Neural progenitor cell (in vitro differentiated cells): ENCODE measurements around the gene TADA2B. TPM values are rescaled to one million over a fixed set of nuclear protein-coding genes. Genes with fewer than 3 reads are reported as not detected.
A peak's percentile ranks its signal among the peaks of the same experiment; 100 is the strongest.

Experiments used
- DNase-seq: peaks from one replicate; pipeline ENCODE4 v3.0.0-alpha.2; 2016; ENCODE audit warnings: low spot score
- H2AFZ ChIP-seq: fragments of 200-600 bp; sonication (generic); replicated peaks from 2 replicates; pipeline ENCODE4 v1.6.1; 2016; ENCODE audit warnings: antibody characterized with exemption
- H3F3A ChIP-seq: fragments of 200-600 bp; sonication (generic); 2 replicates; pipeline ENCODE4 v1.6.1; 2016; ENCODE audit warnings: antibody characterized with exemption, low read depth
- H3K27ac ChIP-seq: fragments of 200-600 bp; sonication (generic); 2 replicates; pipeline ENCODE4 v1.5.1; 2016; ENCODE audit warnings: mild to moderate bottlenecking
- H3K27me3 ChIP-seq: fragments of 200-600 bp; sonication (generic); 2 replicates; pipeline ENCODE4 v1.6.1; 2016; ENCODE audit warnings: mild to moderate bottlenecking, moderate library complexity
- H3K36me3 ChIP-seq: fragments of 200-600 bp; sonication (generic); 2 replicates; pipeline ENCODE4 v1.5.1; 2016
- H3K4me1 ChIP-seq: fragments of 200-600 bp; sonication (generic); 2 replicates; pipeline ENCODE4 v1.6.1; 2016; ENCODE audit warnings: mixed run types
- H3K4me2 ChIP-seq: fragments of 200-600 bp; sonication (generic); 2 replicates; pipeline ENCODE4 v1.6.1; 2016
- H3K4me3 ChIP-seq: fragments of 200-600 bp; sonication (generic); 2 replicates; pipeline ENCODE4 v1.5.1; 2016
- H3K79me2 ChIP-seq: fragments of 200-600 bp; sonication (generic); 2 replicates; pipeline ENCODE4 v1.6.1; 2016; ENCODE audit warnings: low read depth
- H3K9ac ChIP-seq: fragments of 200-600 bp; sonication (generic); 2 replicates; pipeline ENCODE4 v1.6.1; 2016
- H3K9me3 ChIP-seq: fragments of 200-600 bp; sonication (generic); 2 replicates; pipeline ENCODE4 v1.5.1; 2016; ENCODE audit warnings: low read depth
- H4K20me1 ChIP-seq: fragments of 200-600 bp; sonication (generic); 2 replicates; pipeline ENCODE4 v1.6.1; 2016; ENCODE audit warnings: low read depth
- H3K27ac Mint-ChIP-seq: 3 replicates; pipeline ENCODE4 v1.8.0; 2021; ENCODE audit warnings: mixed read lengths
- H3K27me3 Mint-ChIP-seq: 2 replicates; pipeline ENCODE4 v1.8.0; 2022; ENCODE audit warnings: low read depth, mild to moderate bottlenecking, inconsistent platforms, moderate library complexity, mixed read lengths; ENCODE audit not compliant: insufficient read depth
- H3K36me3 Mint-ChIP-seq: 3 replicates; pipeline ENCODE4 v1.8.0; 2021; ENCODE audit warnings: mixed read lengths
- H3K4me1 Mint-ChIP-seq: 3 replicates; pipeline ENCODE4 v1.8.0; 2021; ENCODE audit warnings: mixed read lengths
- H3K4me3 Mint-ChIP-seq: 3 replicates; pipeline ENCODE4 v1.8.0; 2021; ENCODE audit warnings: mild to moderate bottlenecking, moderate library complexity, mixed read lengths
- H3K9me3 Mint-ChIP-seq: 3 replicates; pipeline ENCODE4 v1.8.0; 2020; ENCODE audit warnings: mixed read lengths
- EZH2 ChIP-seq: fragments of 200-600 bp; sonication (generic); IDR thresholded peaks from 2 replicates; pipeline ENCODE4 v1.6.1; 2017; ENCODE audit warnings: antibody characterized with exemption, mild to moderate bottlenecking, moderate library complexity
- EZH2phosphoT487 ChIP-seq: fragments of 200-600 bp; sonication (generic); IDR thresholded peaks from 2 replicates; pipeline ENCODE4 v1.6.1; 2017; ENCODE audit warnings: antibody characterized with exemption
- total RNA-seq: library from RNA; depleted of rRNA; stranded (reverse); fragments of >200 nt; gene quantifications from 2 replicates; pipeline ENCODE4 v1.2.3, GENCODE V29; 2015; ENCODE audit warnings: low replicate concordance
- TF ChIP-seq, protein P1 (sequence below): fragments of 200-600 bp; sonication (generic); IDR thresholded peaks from 2 replicates; pipeline ENCODE4 v1.5.1; 2017; ENCODE audit warnings: antibody characterized with exemption, mild to moderate bottlenecking

The TADA2B gene
- total RNA-seq, 1 donor from 2014 or later, result 12.6 TPM

DNA sequence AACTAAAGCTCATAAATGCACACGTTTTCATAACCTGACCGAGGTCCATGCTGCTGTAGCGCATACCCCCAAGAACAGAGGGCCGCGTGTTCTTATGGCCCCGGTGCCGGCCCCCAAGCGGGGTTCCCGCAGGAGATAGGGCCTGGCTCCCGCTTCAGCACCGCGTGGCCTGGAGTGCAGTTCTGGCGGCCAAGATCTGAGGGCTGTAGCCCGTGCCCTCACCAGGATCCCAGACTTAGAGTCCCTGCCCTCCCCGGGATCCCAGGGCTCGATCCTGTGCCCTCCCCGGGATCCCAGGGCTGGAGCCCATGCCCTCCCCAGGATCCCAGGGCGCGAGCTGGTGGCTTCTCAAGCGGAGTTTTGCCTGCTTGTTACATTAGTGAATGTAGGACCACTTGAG lies 25.7 kb downstream of the TADA2B start:
- H3K4me1 ChIP-seq, result peaks cover 10% of the 10 kb centered on the region
- Mint-ChIP-seq H3K27me3 (peaks cover 7% of the 10 kb centered on the region), H3K4me1 (peaks cover 26% of the 10 kb centered on the region), H3K9me3 (no peaks in the 10 kb centered on the region), H3K4me3 (peak overlapping the region; percentile 95), H3K36me3 (peaks cover 6% of the 10 kb centered on the region), H3K27ac (no peak overlapping the region)
- H2AFZ ChIP-seq, result peak overlapping the region; percentile 86
- peaks cover 38% of the 10 kb centered on the region for H3K79me2 ChIP-seq
- H3K27ac ChIP-seq, result no peak overlapping the region
- H3K4me2 ChIP-seq, result peak overlapping the region; percentile 86
- no peaks in the 10 kb centered on the region for H3K36me3 ChIP-seq
- no peak overlapping the region for H3K9ac ChIP-seq
- H3F3A ChIP-seq, result peaks cover 8% of the 10 kb centered on the region
- peak; percentile 68 for TF ChIP-seq EZH2
- TF ChIP-seq EZH2phosphoT487, result no peak
- peak; percentile 75 for DNase-seq
- peaks cover 28% of the 10 kb centered on the region for H3K27me3 ChIP-seq
- no peaks in the 10 kb centered on the region for H3K9me3 ChIP-seq
- peak overlapping the region; percentile 65 for H3K4me3 ChIP-seq
- peaks cover 26% of the 10 kb centered on the region for H4K20me1 ChIP-seq

DNA sequence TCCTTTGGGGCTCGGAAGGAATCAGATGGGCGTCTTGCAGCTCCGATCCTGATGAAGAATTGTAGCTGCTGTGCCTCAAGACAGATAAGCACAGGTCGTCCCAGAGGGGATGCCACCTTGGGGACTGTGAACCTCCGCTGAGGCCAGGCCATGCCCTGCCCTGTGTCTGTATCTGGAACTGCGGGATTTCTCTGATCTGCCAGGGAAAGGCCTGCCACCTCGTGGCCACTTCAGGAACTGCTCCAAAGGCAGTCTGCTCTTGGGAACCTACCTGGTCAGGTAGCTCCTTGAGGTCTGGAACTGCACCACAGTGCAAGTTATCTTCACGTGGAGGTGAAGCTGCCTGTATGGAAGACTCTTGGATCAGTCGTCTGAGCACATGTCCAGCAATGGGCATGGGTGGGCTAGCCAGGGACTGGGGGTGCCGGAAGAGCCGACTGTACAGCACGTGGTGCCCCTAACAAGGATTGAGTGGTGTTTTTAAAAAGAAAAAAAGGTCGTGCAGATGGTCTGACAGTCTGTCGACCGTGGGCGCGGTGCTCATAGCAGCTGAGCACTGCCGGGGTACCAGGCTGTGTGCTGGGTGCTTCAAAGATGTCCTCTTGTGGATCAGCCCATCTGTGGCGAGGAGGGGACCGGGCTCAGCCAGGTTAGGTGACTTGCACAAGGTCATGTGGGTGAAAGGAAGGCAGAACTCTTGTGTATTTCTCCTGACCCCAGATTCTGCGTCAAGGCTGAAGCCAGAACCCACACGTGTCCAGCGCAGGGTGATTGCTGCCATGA lies 27.7 kb downstream of the TADA2B start:
- Histone ChIP-seq H3K79me2 (peaks cover 18% of the 10 kb centered on the region), H3K36me3 (no peaks in the 10 kb centered on the region), H4K20me1 (peaks cover 15% of the 10 kb centered on the region), H3F3A (peaks cover 8% of the 10 kb centered on the region), H2AFZ (no peak overlapping the region), H3K4me2 (no peak overlapping the region), H3K9ac (no peak overlapping the region), H3K4me3 (no peak overlapping the region), H3K9me3 (no peaks in the 10 kb centered on the region), H3K27ac (no peak overlapping the region), H3K27me3 (peaks cover 28% of the 10 kb centered on the region), H3K4me1 (peaks cover 10% of the 10 kb centered on the region)
- no peaks in the 10 kb centered on the region for H3K9me3 Mint-ChIP-seq
- no peak overlapping the region for H3K27ac Mint-ChIP-seq
- H3K4me1 Mint-ChIP-seq, result peaks cover 23% of the 10 kb centered on the region
- peak overlapping the region; percentile 66 for H3K4me3 Mint-ChIP-seq
- DNase-seq, result peak; percentile 87
- H3K27me3 Mint-ChIP-seq, result peaks cover 6% of the 10 kb centered on the region
- no peaks in the 10 kb centered on the region for H3K36me3 Mint-ChIP-seq
- no peak for TF ChIP-seq EZH2
- TF ChIP-seq, protein P1, sequence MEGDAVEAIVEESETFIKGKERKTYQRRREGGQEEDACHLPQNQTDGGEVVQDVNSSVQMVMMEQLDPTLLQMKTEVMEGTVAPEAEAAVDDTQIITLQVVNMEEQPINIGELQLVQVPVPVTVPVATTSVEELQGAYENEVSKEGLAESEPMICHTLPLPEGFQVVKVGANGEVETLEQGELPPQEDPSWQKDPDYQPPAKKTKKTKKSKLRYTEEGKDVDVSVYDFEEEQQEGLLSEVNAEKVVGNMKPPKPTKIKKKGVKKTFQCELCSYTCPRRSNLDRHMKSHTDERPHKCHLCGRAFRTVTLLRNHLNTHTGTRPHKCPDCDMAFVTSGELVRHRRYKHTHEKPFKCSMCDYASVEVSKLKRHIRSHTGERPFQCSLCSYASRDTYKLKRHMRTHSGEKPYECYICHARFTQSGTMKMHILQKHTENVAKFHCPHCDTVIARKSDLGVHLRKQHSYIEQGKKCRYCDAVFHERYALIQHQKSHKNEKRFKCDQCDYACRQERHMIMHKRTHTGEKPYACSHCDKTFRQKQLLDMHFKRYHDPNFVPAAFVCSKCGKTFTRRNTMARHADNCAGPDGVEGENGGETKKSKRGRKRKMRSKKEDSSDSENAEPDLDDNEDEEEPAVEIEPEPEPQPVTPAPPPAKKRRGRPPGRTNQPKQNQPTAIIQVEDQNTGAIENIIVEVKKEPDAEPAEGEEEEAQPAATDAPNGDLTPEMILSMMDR, result peak; percentile 99

DNA sequence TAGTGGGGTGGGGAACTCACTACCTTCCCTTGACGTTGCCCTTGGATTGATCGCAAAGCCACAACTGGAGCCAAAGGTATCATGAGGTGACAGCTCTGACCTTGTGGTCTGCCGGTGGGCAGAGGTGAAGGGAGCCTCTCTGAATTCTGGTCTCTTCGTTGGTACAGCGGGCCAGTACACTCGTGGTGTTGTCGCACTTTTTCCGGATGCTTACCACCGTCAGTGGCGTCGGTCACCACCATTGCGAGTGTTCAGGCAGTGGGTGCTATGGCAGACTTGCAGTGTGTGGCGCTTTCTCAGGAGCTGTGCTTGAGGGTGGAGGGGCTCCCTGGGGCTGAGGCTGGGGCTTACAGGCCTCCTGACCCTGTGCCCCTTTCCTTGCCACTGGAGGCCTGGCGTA lies 29.9 kb downstream of the TADA2B start:
- H3K4me3 Mint-ChIP-seq, result no peak overlapping the region
- Histone ChIP-seq H3K9ac (no peak overlapping the region), H3K4me3 (no peak overlapping the region), H4K20me1 (no peaks in the 10 kb centered on the region), H3K4me2 (no peak overlapping the region), H2AFZ (no peak overlapping the region), H3K9me3 (no peaks in the 10 kb centered on the region), H3K79me2 (no peaks in the 10 kb centered on the region), H3K36me3 (no peaks in the 10 kb centered on the region), H3K27me3 (peaks cover 28% of the 10 kb centered on the region), H3K27ac (no peak overlapping the region), H3K4me1 (no peaks in the 10 kb centered on the region), H3F3A (peaks cover 8% of the 10 kb centered on the region)
- no peaks in the 10 kb centered on the region for H3K9me3 Mint-ChIP-seq
- peaks cover 13% of the 10 kb centered on the region for H3K4me1 Mint-ChIP-seq
- TF ChIP-seq EZH2 (no peak), EZH2phosphoT487 (no peak)
- TF ChIP-seq, protein P1, result no peak
- no peaks in the 10 kb centered on the region for H3K36me3 Mint-ChIP-seq
- H3K27ac Mint-ChIP-seq, result no peak overlapping the region
- peaks cover 8% of the 10 kb centered on the region for H3K27me3 Mint-ChIP-seq
- no peak for DNase-seq
